ENCODE measurements around the gene OSBPL2. TPM values are rescaled to one million over a fixed set of nuclear protein-coding genes. Genes with fewer than 3 reads are reported as not detected.

The OSBPL2 gene
- polyA plus RNA-seq, 1 donor (not counting 4 experiments of a cell fraction or from before 2014, with no cell fraction given): 15.9 TPM

- H3K4me3 ChIP-seq (ENCODE audit: control insufficient read depth in 2 of 3, extremely low read depth in 1 of 3, insufficient read depth in 2 of 3, low read depth in 1 of 3, low read length in 3 of 3): no peak overlapping the region
- no peak for FAIRE-seq
Observed at GRCh38 chr20:62314339-62314638, 76.0 kb downstream of the OSBPL2 start.

GRCh38 chr20:62314711-62315302 is 76.5 kb downstream of the OSBPL2 start:
- FAIRE-seq (no peak), DNase-seq (ENCODE audit: low read depth, low spot score) (no peak)
- no peak for TF ChIP-seq EZH2 (IDR thresholded peaks at IDR 0.05; ENCODE audit: low read length)
- TF ChIP-seq, protein P1, sequence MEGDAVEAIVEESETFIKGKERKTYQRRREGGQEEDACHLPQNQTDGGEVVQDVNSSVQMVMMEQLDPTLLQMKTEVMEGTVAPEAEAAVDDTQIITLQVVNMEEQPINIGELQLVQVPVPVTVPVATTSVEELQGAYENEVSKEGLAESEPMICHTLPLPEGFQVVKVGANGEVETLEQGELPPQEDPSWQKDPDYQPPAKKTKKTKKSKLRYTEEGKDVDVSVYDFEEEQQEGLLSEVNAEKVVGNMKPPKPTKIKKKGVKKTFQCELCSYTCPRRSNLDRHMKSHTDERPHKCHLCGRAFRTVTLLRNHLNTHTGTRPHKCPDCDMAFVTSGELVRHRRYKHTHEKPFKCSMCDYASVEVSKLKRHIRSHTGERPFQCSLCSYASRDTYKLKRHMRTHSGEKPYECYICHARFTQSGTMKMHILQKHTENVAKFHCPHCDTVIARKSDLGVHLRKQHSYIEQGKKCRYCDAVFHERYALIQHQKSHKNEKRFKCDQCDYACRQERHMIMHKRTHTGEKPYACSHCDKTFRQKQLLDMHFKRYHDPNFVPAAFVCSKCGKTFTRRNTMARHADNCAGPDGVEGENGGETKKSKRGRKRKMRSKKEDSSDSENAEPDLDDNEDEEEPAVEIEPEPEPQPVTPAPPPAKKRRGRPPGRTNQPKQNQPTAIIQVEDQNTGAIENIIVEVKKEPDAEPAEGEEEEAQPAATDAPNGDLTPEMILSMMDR (optimal IDR thresholded peaks at IDR 0.05 in 1 of 3, IDR thresholded peaks at IDR 0.05 in 1 of 3, conservative IDR thresholded peaks at IDR 0.05 in 1 of 3; ENCODE audit: extremely low read depth in 1 of 3, insufficient read depth in 2 of 3, low read length in 3 of 3): no peak
- peaks cover 14% of the 10 kb centered on the region for H4K20me1 ChIP-seq (ENCODE audit: control insufficient read depth, extremely low read depth, insufficient read depth, low read length)
- peaks cover 40 to 48% of the 10 kb centered on the region in 2 experiments for H3K36me3 ChIP-seq (ENCODE audit: control insufficient read depth in 2 of 2, extremely low read depth in 1 of 2, insufficient read depth in 2 of 2, low read length in 2 of 2)
- no peak overlapping the region for H3K27ac ChIP-seq (ENCODE audit: control insufficient read depth, insufficient read depth, low read length)
- no peak overlapping the region for H3K4me2 ChIP-seq (ENCODE audit: control insufficient read depth, extremely low read depth, insufficient read depth, low read depth, low read length)
- no peak overlapping the region for H3K4me3 ChIP-seq (ENCODE audit: control insufficient read depth in 2 of 3, extremely low read depth in 1 of 3, insufficient read depth in 2 of 3, low read depth in 1 of 3, low read length in 3 of 3)
- no peaks in the 10 kb centered on the region for H3K27me3 ChIP-seq (ENCODE audit: control insufficient read depth, extremely low read depth, insufficient read depth, low read length)
- no peaks in the 10 kb centered on the region for H3K9me1 ChIP-seq (ENCODE audit: control insufficient read depth, extremely low read depth, insufficient read depth, low read length)
- peaks cover 11% of the 10 kb centered on the region for H3K4me1 ChIP-seq (ENCODE audit: control insufficient read depth, extremely low read depth, insufficient read depth, low read length)
- H3K79me2 ChIP-seq (ENCODE audit: control insufficient read depth, insufficient read depth, low read length): peaks cover 1% of the 10 kb centered on the region
- dilution Hi-C loops (cut with MboI; ENCODE audit: extremely low pct_ligation_motif_present, low sequenced_read_pairs): no loop called here
- H3K9ac ChIP-seq (ENCODE audit: control insufficient read depth, extremely low read depth, insufficient read depth, low read length): no peak overlapping the region
- no peak overlapping the region for H2AFZ ChIP-seq (ENCODE audit: control insufficient read depth, low read length)
- no peaks in the 10 kb centered on the region for H3K9me3 ChIP-seq (ENCODE audit: control insufficient read depth, low read depth, low read length)

More at GRCh38 chr20:62314339-62314638, 76.0 kb downstream of the OSBPL2 start:
- Histone ChIP-seq H3K36me3 (ENCODE audit: control insufficient read depth in 2 of 2, extremely low read depth in 1 of 2, insufficient read depth in 2 of 2, low read length in 2 of 2) (peaks cover 40 to 49% of the 10 kb centered on the region in 2 experiments), H3K4me2 (ENCODE audit: control insufficient read depth, extremely low read depth, insufficient read depth, low read depth, low read length) (no peak overlapping the region), H2AFZ (ENCODE audit: control insufficient read depth, low read length) (no peak overlapping the region), H3K79me2 (ENCODE audit: control insufficient read depth, insufficient read depth, low read length) (peaks cover 1% of the 10 kb centered on the region), H3K9me3 (ENCODE audit: control insufficient read depth, low read depth, low read length) (no peaks in the 10 kb centered on the region), H3K4me1 (ENCODE audit: control insufficient read depth, extremely low read depth, insufficient read depth, low read length) (peaks cover 11% of the 10 kb centered on the region), H3K27me3 (ENCODE audit: control insufficient read depth, extremely low read depth, insufficient read depth, low read length) (no peaks in the 10 kb centered on the region), H3K9me1 (ENCODE audit: control insufficient read depth, extremely low read depth, insufficient read depth, low read length) (no peaks in the 10 kb centered on the region), H4K20me1 (ENCODE audit: control insufficient read depth, extremely low read depth, insufficient read depth, low read length) (peaks cover 14% of the 10 kb centered on the region), H3K9ac (ENCODE audit: control insufficient read depth, extremely low read depth, insufficient read depth, low read length) (no peak overlapping the region), H3K27ac (ENCODE audit: control insufficient read depth, insufficient read depth, low read length) (no peak overlapping the region)
- no peak for DNase-seq (ENCODE audit: low read depth, low spot score)
- TF ChIP-seq, protein P1 (optimal IDR thresholded peaks at IDR 0.05 in 1 of 3, IDR thresholded peaks at IDR 0.05 in 1 of 3, conservative IDR thresholded peaks at IDR 0.05 in 1 of 3; ENCODE audit: extremely low read depth in 1 of 3, insufficient read depth in 2 of 3, low read length in 3 of 3): no peak
- no peak for TF ChIP-seq EZH2 (IDR thresholded peaks at IDR 0.05; ENCODE audit: low read length)
- dilution Hi-C loops (cut with MboI; ENCODE audit: extremely low pct_ligation_motif_present, low sequenced_read_pairs): no loop called here

All from keratinocyte (primary cell).